Epidermal melanocyte (primary cell): ENCODE results near the gene FGF11.
A peak's percentile ranks its signal among the peaks of the same experiment; 100 is the strongest.

Experiments
- DNase-seq: peaks from one replicate; pipeline ENCODE4 v3.0.0; 2011; ENCODE audit warnings: low spot score; ENCODE audit not compliant: insufficient read length

The FGF11 gene

GRCh38 chr17:7439462-7440112 is at the start of gene FGF11:
FGF11 (plus strand) TSS chr17:7439512; CDS start chr17:7439621, 109 bp downstream.
- DNase-seq = no peak

GRCh38 chr17:7389924-7390910 is 49.1 kb upstream of the FGF11 start:
- DNase-seq = no peak

GRCh38 chr17:7391307-7391706 is 48.0 kb upstream of the FGF11 start:
- DNase-seq = no peak

DNA sequence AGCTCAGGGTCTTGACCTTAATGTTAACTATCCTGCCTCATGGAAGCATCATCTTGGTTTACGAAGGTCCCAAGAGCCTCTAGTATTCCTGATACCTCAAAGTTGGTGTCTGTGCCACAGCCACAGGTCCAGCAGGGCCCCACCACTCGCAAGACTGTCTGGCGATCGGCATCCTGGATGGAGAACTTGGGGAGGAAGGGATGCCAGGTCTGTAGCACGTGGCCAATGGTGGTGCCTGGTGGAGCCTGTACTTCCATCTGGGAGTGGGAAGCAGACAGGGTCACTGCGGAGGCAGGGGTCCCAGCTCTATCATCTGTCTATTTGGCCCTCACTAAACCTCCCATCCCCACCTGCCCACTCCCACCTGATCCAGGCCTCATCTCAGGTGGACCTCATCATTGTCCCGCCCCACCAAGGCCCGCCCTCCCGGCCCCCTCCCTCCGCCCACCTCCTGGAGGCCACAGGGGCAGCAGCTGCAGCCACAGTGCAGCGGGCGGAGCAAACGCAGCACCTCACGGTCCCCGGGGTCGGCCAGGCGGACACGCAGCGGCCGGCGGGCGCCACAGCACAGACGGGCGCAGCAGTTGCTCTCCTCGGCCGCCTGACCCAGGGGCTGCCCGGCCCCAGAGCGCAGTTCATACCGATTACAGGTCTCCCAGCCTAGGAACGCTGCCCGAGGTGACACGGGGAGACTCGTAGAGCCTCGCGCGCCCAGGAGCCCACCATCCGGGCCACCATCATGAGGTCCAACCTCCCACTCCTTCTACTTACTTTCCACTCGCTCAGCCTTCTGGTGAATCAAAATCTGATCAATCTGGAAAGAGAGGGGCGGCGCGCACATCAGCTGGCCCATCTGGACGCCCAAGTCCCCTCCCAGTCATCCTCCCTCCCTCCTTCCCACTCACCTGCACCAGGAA is 46.4 kb upstream of the FGF11 start:
- no peak for DNase-seq

DNA sequence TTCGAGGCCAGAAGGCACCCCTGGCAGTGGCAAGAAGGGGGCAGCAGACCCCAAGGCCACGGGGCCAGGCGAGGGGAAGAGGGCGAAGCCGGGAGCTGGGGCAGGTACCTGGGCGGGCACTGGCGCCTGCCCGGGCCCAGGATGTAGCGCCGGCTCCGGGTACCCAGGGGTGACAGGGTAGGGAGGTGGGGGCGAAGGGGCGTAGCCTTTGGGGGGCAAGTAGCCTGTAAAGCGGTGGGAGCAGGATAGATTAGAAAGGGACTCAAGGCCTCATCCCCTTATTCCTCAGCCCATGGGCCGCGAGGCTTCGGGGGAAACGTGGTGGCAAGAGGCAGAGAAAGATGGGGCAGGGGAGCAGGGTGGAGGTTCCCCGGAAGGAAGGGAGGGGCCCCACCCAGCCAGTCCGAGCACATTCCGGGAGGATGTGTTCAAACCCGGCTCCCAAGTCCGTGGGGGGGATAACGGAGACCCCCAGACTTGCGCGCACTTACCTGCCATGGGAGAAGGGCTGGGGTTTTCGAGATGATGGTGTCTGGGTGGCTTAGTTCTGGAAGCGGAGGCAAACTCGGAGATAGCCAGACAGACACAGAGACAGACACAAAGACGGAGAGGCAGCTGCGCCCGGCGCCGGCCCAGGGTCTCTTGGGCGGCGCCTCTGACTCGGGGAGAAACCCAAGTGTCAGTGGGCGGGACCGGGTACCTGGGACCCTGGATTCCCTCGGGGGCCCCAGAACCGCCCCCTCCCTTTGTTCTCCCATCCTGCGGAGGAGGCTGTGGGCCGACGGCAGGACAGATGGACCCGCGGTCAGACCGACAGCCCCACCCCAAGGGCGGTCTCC is 45.5 kb upstream of the FGF11 start:
- no peak for DNase-seq

DNA sequence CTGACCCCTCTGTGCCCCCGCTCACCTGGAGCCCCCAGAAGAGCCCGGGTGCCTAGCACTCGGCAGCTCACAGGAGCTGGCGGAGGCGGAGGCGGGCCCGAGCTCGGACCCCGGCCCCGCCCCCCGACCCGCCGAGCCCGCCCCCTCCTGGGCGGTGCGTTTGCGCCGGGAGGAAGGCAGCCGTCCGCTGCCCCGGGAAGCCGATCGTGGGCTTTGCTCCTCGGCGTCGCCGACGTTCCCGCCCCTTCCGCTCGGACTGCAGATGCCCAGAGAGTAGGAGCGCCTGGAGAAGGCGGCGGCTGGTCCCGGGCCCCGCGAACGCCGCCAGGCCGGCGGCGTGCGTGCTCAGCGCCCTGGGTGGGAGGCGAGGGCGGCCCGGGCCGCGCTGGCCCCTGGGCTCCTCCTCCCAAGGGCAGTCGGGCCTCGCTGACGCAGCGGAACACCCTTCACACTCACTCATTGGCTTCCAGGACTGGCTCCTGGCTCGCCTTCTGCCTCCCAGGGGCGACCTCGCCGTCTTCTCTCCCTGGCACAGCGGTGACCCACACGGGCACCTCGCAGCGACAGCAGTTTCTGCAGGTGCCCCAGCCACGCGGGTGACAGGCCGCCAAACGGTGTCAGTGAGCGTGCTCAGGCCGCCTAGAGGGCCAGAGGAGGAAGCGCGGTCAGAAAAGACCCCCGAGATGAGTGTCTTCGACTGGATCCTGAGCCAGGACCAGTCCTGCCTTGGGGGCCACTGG is 44.7 kb upstream of the FGF11 start, which contains the start of gene PLSCR3:
TSS of gene PLSCR3 (minus strand) at position 74 of the 740 bp plus-strand sequence. CDS start 415 bp downstream, outside the sequence.
- DNase-seq = peak; percentile 94

DNA sequence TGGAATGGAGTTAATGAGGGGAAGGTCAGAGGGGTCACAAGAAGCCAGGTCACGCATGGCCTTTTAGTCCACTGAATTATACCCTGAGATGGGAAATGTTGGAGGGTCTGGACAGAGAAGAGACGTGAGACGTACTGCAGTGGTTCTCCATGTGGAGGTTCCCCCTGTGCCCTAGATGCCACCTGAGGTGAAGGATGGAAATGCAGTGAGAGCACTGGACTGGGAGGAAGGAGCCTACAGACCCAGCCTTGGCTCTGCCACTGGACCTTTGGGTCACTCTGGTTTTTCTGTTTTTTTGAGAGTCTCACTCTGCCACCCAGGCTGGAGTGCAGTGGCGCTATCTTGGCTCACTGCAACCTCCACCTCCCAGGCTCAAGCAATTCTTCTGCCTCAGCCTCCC is 43.2 kb upstream of the FGF11 start:
- DNase-seq = no peak

- DNase-seq = no peak
Observed at GRCh38 chr17:7398612-7399011, 40.7 kb upstream of the FGF11 start.

DNA sequence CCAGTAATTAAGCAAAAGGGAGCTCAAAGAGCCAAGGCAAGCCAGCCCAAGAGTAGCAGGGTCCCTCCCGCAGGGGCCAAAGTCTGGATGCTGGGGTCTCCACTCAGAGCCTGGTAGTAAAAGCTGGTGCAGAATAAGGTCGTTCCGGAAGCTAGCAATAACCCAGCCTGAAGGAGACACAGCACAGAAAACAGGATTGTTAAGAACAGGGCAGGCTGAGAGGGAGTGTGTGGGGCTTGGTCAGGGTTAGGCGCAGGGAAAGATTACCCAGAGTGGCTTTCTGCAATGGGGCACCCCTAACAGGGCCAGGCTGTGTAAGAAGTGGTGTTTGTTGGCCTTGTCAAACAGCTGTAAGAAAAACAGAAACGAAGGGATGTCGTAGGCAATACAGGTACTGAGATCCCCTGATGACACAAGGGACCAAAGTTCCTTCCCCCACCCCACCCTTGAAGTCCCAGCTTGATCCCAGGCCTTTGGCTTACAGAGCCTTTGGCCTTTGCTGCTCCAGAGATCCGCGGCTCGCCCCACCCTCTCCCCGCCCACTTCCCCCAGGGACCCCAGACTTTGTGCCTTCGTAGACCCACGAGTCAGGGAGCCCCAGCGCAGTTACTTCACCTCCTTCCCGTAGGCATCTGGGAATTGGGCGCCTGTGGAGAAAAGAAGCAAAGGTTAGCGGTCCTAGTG is 36.1 kb upstream of the FGF11 start:
- DNase-seq = no peak

- DNase-seq = peak; percentile 74
Observed at GRCh38 chr17:7403727-7403976, 35.7 kb upstream of the FGF11 start.

- peak; percentile 98 for DNase-seq
Observed at GRCh38 chr17:7403977-7404736, 35.2 kb upstream of the FGF11 start, which contains the start of gene TMEM256. TMEM256 (minus strand) TSS chr17:7404097; CDS start chr17:7404084, 13 bp downstream.

GRCh38 chr17:7404737-7405349 is 34.5 kb upstream of the FGF11 start:
- DNase-seq = peak; percentile 79

- no peak for DNase-seq
Observed at GRCh38 chr17:7405350-7406234, 33.7 kb upstream of the FGF11 start.

DNA sequence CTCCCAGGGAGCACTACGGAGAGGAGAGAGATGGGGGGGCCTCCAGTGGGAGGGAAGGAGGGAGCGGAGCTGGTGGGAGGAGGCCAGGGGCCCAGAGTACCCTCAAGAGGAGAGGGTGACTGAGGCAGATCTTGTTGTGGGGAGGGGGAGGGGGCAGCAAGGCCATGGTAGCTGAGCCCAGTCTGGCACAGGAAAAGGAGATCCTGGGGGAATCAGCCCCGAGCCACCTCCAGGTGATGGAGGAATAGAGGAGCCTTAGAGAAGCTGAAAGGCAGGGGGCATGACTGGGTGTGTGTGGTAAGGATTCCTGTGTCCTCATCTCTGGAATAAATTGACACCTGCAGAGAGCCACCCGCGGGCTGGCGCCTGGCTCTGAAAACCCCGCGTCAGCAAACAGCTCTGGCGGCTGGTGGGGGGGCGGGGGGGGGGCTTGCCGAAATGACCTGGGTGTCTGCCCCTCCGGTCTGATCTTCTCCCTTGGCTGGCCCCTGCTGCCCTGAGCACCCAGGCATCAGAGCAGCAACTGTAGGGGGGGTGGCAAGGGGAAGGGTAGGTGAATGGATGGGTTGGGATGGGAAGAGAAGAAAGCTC is 33.0 kb upstream of the FGF11 start:
- DNase-seq = no peak

- DNase-seq = no peak
Observed at GRCh38 chr17:7407082-7407481, 32.2 kb upstream of the FGF11 start.

DNA sequence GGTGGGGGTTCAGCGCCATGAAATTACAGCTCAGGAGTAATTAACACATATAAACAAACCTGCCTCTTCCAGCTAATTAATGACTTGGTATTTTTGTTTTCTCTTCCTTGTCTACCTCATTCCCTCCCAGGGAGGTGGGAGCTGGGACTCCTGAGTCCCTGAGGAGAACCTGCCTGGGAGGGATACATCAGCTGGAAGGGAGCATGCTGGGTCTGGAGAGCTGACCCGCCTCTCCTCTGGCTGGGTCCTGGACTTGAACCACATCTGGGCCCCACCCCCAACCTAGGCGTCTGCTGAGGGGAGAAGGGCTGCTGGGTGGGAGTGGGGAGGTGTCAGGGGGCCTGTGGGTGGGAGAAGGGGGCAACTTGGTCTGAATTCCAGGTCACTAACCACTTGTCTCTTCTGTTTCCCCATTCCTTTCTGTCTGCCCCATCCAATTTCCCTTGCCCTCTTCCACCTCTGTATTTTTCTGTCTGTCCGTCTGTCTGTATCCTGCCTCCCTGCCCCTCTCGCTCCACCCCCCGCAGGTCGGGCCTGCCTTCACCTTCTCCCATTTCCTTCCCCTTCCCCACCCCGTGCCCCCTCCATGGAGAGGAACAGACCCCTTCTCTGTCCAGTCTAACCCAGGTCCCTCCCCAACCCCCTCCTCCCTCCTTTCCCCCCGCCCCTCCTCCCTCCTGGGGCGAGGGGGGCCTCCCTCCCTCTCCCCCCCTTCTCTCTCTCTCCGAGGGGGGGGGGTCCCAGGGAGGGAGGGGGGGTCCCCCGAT is 31.6 kb upstream of the FGF11 start, which contains the start of gene NLGN2:
TSS of gene NLGN2 (plus strand) at position 361 of the 767 bp plus-strand sequence. CDS start 411 bp downstream, outside the sequence.
- DNase-seq = no peak
